C4-2B (cell line): ENCODE results near the gene PNLDC1.

Source experiments
- CTCF ChIP-seq: fragments of 450-650 bp; conservative IDR thresholded peaks from 2 replicates; pipeline ENCODE4 v1.5.1; 2017; ENCODE audit warnings: mild to moderate bottlenecking
- ZFX ChIP-seq: fragments of 450-650 bp; IDR thresholded peaks from 2 replicates; pipeline ENCODE4 v1.6.1; 2017

GRCh38 chr6:159821726-159822125, 21.6 kb downstream of the PNLDC1 start:
- TF ChIP-seq CTCF (no peak), ZFX (no peak)
